DMS153 (cell line): Measurements from ENCODE around the gene EGF.
"Not testable (repeated sequence)": the region's sequence is repeated elsewhere in the genome, so short reads cannot be mapped to it uniquely, and the experiment has no call there.

Source experiments
- DNase-seq: peaks from one replicate; lab custom pipeline; 2025; lab: John Stamatoyannopoulos, UW

Gene EGF

GRCh38 chr4:109912706-109913595 lies at the start of gene EGF:
Gene EGF, plus strand, starts transcription at chr4:109912883. Its CDS starts 453 bp downstream, at chr4:109913336.
- no peak for DNase-seq

- no peak for DNase-seq
Observed at GRCh38 chr4:109864134-109864533, 48.5 kb upstream of the EGF start.

DNA sequence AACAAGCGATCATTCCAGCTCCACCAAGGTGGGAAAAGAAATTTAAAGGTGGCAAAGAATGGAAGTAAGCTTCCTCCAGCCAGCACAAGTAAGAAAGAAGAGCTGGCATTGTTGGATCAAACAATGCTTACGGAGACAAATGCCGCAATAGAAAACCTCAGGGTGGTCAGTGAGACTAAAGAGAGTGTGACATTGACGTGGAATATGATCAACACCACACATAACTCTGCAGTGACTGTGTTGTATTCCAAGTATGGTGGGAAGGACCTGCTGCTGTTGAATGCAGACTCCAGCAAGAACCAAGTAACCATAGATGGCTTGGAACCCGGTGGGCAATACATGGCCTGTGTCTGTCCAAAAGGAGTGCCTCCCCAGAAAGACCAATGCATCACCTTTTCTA lies 42.6 kb upstream of the EGF start:
- DNase-seq: no peak

DNA sequence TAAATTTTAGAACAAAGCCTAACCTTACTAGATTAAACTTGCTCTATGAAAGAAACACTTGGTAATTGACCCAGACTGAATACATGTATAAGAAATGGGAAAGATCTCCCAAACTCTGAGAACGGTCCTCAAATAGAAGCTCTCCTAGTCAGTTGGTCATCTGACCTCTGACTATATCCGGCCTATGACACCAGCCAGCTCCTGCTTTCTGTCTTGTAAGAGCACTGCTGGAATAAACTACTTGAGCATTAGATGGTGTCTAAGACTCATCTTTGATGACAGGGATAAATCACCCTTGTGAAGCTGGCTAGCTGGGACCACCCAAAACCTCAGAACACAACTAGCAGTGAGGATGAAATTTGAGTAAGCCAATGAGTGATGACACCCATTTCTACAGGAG lies 40.6 kb upstream of the EGF start:
- DNase-seq: no peak

GRCh38 chr4:109872950-109873656 lies 39.6 kb upstream of the EGF start:
- no peak for DNase-seq

- DNase-seq: no peak
Observed at GRCh38 chr4:109873791-109874514, 38.7 kb upstream of the EGF start.

DNA sequence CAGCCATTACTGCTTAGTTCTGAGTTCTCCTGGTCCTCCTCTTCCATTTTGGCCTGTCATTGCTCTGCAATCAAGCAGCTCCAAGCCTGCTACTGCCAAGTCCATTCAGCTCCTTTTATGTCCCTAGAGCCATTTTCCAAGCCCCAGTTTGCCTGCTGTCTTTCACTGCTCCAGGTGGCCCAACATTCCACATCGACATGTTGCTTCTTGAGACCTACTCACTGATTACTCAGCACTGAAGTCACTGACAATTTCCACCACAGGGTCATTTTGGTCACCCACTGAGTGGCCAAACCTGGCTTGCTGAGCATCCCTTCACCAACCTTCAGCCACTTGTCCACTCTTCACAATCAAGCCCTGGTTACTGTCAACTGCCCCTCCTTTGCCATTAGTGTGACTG lies 37.6 kb upstream of the EGF start:
- DNase-seq: no peak

DNA sequence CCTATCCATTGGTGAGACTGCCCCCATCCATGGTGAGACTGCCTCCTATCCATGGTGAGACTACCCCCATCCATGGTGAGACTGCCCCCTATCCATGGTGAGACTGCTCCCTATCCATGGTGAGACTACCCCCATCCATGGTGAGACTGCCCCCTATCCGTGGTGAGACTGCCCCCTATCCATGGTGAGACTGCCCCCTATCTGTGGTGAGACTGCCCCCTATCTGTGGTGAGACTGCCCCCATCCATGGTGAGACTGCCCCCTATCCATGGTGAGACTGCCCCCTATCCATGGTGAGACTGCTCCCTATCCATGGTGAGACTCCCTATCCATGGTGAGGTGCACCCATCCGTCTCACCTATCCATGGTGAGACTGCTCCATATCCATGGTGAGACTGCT lies 37.1 kb upstream of the EGF start:
- not testable (repeated sequence) for DNase-seq

GRCh38 chr4:109876634-109877265 lies 35.9 kb upstream of the EGF start:
- DNase-seq: no peak

DNA sequence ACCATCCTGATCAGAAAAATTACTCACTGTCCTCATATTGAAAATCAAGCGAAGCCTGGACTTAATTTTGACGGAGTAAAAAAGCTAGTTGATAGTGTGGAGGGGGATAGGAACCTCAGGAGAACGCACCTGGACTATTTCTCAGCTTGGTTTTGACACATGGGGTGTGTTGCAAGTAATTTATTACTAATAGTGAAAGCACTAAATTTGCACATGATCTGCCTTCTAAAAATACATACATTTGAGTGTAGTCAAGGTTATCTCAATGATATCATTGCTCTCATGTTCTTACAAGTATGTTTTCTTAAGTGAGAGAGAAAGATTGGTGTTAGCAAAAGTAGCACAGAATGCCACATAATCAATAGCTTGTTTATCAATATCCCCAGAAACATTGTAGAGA lies 35.3 kb upstream of the EGF start:
- no peak for DNase-seq

GRCh38 chr4:109878355-109878754 lies 34.3 kb upstream of the EGF start:
- no peak for DNase-seq

GRCh38 chr4:109879081-109879480 lies 33.6 kb upstream of the EGF start:
- no peak for DNase-seq

DNA sequence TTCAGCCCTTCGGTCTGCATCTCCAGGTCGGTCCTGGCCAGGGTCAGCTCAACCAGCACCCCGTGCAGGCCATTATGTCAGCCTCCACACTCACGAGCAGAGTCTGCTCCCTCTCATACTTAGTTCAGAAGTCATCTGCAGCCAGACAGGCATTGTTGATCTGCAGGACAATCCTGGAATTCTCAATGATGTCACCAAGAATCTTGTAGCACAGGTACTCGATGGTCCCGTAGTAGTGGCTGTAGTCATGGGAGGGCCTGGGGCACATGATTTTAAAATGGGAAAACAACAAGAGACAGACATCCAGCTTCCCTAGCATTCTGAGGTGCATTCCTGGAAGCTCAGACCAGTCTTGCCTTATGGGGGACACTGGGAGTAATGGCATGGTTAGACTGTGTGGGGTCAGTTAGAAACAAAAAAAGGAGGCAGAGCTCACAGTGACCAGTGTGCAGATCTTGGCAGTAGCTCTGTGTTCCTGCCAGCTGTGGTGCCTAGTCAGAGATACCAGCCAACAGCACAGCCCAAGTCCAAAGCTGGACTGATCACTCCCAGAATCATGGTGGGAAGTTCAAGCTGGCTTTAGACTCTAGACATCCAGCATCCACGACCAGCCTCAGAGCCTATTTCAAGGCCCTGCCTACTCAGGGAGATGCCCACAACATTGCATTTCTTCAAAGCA lies 32.9 kb upstream of the EGF start:
- no peak for DNase-seq

- no peak for DNase-seq
Observed at GRCh38 chr4:109886303-109886702, 26.4 kb upstream of the EGF start.

DNA sequence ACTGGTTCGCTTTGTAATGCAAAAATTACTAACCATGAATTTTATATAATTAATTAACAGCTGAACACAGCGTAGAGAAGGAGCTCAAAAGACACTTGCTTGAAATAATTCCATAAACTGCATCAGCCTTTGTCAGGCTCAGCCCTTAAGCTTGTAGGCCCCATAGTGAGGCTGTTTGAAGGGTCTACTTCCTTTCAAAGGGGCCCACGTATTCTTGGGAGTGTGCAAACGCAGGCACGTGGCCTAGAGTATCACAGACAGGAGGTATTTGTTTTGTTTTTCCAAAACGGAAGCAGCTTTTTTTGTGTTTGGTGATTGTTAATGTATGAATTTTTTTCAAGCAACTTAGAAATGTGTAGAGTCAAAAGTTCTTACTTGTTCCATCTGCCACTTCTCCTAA lies 25.6 kb upstream of the EGF start:
- no peak for DNase-seq

GRCh38 chr4:109890076-109890475 lies 22.6 kb upstream of the EGF start:
- DNase-seq: no peak

DNA sequence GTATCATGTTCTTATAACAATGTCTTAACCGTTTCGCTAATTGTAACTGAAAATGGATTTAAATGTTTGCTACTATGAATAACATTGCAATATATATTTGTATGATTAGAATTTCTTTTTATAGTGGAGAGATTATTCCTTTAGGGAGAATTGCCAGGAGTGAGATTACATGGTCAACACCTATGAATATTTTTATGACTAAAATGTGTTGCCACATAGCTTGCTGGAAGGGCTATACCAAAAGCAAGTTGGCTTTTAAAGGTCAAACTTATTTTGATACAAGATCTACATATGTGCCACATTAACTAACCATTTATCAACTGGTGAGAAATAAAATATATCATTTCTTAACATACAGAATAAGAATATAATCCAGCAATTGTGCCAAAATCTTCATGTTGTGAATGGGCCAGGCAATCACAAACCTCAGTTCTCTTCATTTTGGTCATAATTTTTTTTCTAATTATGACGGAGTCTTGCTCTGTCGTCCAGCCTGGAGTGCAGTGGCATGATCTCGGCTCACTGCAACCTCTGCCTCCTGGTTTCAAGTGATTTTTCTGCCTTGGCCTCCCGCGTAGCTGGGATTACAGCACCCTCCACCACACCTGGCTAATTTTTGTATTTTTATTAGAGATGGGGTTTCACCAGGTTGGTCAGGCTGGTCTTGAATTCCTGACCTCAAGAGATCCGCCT lies 10.0 kb upstream of the EGF start:
- no peak for DNase-seq

- no peak for DNase-seq
Observed at GRCh38 chr4:109908731-109909130, 4.0 kb upstream of the EGF start.

GRCh38 chr4:109910256-109910655 lies 2.4 kb upstream of the EGF start:
- no peak for DNase-seq

DNA sequence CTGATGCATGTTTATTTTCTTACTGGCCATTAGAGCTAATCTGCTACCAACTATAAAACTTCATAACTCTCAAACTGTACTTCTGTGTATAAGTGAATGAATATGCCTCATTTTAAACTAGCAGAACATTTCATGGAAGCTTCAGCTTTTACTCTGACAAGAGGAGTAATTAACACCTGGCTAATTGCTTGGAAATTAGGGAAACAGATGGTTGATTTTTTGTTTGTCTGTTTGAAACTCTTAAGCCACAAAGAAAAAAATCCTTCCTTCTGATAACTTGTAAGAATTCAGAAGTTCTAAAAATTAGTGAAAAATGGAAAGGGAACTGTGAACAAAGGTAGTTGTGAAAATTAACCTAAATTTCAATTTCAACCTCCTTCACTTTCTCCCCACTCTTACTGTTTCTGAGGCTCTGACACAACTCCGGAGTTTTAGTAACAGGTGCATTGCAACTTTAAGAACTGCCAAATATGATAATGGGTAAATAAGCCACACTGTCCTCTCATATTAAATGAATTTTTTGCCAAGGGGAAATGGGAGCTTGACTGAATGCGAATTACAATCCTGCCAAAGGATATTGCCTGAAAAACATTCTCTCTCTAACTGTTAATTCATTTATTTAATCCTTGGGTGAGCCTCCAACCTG lies 1.0 kb downstream of the EGF start:
- DNase-seq: no peak

GRCh38 chr4:109914322-109914721 lies 1.6 kb downstream of the EGF start:
- DNase-seq: no peak
